HG03060 (cell line): ENCODE results near the gene VPS13D.
"Not testable (repeated sequence)": the region's sequence is repeated elsewhere in the genome, so short reads cannot be mapped to it uniquely, and the experiment has no call there.

Source experiments
- ATAC-seq: cut with Tn5 transposase; IDR thresholded peaks from one replicate; pipeline ENCODE4 v1.9.1; 2021; ENCODE audit warnings: low read depth, moderate number of reproducible peaks; ENCODE audit not compliant: unreplicated experiment

Gene VPS13D

DNA sequence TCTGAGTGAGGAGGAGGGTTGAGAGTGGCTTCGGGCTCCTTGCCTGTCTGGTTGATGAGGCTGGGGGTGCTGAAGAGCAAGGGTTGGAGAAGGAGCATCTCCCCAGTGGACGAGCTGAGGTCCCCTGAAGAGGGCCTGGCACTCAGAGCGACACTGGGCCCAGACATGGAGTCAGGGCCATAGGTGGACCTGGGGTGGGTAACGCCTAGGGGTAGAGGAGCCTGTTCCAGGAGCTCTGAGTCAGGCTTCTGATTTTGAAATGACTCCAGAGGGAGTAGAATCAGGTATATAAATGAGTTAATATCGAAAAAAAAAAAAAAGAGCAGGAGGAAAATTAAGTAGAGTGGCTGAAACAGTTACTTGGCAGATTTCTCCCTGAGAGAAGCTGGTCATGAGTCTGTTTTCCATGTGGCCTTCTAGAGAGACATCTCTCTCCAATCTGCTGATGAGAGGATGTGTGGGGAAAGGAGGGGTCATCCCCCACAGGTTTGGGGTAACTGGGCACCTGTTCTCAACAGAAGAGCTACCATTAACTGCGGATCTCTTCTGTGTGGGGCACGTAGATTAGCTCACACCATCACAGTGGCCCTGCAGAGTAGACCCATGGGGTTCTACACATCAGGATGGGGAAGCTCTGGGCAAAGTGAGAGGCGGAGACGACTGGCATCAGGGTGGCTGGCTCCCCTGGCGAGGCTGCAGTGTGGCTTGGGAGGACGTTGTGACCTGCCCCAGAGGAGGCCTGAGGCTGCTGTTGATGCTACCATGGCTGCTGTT, 272.7 kb downstream of the VPS13D start:
- no peak for ATAC-seq

DNA sequence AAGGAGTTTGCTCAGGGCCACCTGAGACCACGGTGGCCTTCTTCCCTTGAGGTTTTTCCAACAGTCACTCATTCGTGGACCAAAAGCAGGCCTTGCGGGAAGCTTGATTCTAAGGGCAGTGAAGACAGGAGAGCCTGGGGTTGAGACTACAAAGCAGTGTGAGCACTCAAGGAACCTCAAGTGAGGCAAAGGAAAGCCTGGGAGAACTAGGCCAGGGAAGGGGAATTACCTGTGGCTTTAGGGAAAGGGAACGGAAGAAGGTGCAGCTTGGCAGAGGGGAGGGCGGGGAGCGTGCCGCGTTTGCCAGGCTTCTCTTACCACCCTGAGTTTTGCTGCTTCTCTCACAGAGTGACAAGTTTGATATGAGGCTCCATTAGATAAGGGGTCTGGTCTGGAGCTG, 273.9 kb downstream of the VPS13D start:
- no peak for ATAC-seq

DNA sequence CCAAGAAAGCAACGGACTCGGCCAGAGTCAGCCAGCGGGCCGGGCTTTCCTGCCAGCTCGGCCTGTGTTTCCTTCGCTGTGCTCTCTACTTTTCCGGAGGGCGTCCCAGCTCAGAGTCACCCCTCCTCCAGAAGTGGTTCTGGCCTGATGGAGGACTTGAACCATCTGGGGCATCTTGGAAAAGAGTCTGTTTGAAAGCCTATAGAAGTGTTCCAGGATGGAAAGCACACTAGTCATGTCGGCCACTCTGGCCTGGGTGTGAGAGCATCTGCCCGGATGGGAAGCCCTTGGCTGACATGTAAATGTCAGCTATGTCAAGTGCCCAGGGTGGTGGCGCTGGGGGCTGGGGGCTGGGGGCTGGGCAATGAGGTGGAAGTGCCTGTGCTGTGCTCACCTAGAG, 274.8 kb downstream of the VPS13D start:
- no peak for ATAC-seq

DNA sequence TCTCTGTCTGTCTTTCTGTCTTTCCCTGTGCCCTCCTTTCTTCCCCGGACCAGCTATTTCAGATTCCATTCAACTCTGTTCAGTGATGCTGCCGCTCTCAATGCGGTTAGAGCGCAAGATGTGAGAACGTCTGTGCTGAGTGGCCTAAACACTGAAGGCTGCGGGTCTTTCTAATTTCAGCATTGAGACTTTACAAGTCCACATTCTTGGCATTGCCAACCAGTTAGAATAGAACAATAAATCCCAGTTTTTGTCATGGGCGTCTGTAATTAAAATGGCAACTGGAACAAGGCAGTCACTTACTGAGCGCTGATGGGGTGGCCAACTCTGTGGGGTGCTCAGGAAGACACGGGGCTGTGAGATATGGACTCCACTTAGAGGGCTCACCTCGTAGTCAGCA, 275.4 kb downstream of the VPS13D start:
- ATAC-seq = no peak

DNA sequence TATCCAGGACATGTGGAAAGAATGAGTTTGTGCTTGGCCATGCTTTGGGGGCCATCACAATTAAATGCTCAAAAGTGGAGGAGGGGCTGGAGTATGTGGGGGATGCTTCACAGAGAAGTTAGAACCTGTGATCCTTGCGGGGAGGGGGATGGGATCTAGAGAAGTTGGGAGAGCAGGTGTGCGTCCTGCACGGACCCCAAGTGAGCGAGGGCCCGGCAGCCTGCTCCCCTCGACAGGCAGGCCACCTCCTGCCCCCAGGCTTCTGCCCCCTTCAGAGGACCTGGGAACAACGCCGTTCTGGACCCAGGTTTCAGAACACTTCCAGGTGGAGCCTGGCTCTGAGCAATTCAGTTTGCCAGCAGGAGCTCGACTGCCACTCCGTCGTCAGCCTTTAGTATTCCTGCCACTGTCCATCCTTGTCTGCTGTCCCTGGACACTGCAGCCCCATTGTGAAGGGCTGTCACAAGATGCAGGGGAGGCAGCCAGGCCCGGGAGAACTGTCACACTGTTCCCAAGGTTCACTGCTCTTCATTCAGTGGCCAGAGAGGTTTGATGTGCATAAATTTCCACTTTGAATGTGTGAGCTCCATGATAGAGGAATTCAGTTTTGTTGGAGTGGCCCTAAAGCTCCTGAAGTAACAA, 275.9 kb downstream of the VPS13D start:
- no peak for ATAC-seq

DNA sequence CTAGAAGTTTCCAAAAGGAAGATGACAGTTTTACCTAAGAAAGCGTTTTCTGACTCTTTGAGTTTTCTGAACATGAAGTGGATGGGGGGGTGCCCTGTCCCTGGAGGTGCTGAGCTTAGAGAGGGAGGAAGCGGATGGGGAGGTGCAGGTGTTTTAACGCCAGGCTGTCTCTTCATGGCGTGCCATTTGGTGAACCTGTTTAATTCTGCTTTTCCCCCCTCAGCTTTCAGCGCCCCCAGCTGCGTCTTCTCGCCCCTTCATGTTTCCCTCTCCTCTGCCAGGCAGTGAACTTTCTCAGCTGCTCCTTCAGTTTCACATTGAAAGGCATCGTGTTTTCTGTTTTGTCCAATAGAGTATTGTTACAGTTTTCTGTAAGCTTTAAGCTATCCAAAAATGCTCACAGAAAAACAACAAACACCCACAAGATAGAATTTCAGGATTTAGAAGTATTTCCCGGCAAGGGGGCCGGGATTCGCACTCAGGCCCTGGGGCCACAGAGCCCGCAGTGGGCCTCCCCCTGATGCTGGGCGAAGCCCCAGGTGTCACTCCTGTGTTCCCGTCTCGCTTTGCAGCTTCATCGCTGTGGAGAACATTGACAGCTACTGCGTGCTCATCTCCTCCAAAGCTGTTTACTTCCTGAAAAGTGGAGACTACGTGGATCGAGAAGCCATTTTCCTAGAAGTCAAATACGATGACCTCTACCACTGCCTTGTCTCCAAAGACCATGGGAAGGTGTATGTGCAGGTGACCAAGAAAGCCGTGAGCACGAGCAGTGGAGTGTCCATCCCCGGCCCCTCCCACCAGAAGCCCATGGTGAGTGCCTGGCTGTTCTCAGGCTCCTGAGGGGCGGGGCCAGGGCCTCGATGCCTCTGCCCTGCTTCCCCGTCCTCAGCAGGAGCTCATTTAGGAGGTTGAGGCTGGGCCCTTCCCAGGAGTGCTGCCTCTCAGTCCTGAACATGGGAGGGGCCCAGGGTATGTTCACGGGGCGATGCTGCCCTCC, 276.8 kb downstream of the VPS13D start:
- ATAC-seq = no peak

DNA sequence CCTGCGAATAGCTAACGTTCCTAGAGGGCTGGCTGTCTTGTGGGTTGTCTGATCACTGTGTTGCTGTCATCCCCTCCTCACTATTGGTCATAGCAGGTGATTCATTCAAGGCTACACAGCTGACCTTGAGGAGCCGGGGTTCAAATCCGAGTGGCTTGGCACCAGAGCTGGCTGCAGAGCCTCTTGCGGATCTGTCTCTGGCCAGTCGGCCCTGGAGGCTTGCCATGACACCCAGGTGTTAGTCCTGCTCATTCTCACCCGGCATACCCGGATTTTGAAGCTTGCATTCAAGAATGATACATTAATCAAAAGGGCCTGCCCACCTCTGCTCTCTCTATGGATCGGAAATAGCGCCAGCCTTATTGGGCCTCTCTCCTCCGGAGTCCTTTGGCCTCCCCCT, 277.8 kb downstream of the VPS13D start:
- ATAC-seq = no peak

DNA sequence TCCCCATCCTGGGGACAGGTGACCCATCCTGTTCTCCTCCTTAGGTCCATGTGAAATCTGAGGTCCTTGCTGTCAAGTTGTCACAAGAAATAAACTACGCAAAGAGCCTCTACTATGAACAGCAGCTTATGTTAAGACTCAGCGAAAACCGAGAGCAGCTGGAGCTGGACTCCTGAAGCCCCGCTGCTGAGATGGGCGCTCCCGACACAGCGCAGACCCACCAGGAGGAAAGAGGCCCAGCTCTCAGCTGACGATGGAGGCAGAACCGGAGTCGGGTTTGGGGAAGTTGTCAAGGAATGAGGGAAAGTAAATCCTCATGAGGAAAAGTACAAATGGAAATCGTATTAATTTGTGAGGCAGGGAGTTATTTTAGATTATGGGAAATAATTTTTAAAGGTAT, 279.0 kb downstream of the VPS13D start:
- no peak for ATAC-seq

DNA sequence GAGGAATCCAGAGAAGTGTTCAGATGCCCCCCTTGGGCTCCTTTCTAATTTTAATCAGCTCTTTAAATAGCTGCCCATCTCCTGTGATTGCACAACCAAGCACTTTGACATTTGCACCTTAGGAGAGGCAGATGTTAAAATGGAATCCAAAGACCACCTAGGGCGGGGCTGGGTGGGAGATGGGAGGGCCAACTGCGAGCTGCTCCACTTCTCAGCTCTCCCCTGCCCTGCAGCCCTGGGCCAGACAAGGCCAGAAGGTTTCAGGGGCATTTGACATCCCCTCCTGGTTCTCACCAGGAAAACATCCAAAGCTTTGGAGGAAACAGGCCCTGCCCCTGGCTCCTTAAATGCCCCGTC, 281.3 kb downstream of the VPS13D start:
- ATAC-seq = no peak

DNA sequence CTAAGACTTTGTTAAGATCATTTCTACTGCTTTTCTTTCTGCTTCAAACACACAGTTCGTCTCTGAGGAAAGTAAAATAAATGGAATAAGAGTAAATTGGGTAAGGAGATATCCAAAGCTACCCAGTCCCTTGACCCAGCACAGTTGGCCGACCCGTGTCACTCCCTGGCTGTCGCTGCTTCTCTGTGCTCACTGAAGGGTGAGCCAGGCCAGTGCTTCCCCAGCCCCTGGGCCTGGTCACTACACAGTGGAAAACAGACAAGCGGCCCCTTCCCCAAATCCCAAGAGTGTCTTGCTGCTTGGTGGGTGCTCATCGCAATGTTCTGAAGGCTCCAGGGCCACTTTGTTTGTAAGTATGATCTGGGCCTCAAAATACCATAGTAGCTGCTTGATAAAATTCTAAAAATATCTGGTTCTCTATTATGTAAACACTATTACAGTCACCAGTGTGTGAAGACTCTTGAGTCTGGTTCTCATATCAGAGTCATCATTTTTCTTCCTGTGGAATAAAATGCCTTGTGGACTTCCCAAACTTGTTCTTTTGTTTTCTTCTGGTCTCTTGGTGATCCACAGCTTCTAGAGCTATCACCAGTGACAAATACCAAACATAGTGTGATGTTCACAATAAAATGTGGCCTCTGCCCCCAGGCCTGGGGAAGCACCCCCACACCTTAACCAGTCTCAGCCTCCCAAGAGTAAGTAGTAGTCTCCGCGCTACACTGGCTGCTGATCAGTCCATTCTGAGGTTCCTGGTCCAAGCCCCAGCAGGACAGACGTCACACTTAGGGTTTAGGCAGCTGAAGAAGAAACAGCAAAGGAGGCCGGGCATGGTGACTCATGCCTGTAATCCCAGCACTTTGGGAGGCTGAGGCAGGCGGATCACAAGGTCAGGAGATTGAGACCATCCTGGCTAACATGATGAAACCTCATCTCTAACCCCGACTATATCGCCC, 282.0 kb downstream of the VPS13D start:
- ATAC-seq = no peak

DNA sequence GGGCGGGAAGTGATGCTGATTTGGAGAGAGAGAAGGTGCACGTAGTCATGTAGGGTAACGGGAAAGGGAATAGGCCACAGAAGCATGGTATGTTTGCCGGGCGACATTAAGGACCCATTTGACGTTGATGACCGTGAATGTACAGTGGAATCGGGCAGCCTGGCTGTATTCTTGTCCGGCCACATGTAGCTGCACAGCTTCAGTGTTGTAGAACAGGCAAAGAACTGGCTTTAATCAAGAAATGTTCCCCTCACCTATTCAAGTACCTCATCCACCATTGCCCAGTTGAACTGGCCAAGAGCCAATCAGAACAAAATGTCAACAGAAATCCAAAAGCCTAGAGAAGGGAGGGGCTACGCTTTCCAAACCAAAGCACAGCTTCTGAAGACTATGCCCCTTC, 283.4 kb downstream of the VPS13D start:
- no peak for ATAC-seq

DNA sequence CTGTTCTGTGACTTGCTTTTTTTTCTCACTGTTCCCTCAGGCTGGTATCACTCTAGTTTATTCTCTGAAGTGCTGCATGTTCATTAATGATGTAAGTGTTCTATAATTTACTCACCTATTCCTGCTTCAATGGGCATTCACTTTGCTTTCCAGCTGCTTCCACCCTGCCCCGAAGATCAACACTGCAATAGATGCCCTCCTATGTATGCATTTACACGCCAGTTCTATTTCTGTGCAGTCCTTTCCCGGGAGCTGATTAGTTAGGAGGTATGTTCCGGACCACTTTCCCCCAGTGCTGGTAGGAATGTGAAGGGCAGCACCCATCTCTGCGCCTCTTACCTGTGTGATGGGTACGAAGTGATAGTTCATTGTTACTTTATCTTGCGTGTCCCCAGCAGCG, 284.8 kb downstream of the VPS13D start:
- ATAC-seq = no peak

DNA sequence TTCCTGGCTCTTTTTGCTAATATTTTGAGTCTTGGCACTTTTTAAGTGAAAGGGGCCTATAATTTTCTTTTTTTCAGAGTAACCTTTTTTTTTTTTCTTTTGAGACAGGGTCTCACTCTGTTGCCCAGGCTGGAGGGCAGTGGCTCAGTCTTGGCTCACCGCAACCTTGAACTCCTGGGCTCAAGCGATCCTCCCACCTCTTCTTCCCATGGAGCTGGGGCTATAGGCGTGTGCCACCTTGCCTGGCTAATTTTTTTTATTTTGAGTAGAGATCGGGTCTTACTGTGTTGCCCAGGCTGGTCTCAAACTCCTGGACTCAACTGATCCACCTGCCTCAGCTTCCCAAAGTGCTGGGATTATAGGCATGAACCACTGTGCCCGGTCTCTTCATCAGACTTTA, 285.4 kb downstream of the VPS13D start:
- no peak for ATAC-seq

DNA sequence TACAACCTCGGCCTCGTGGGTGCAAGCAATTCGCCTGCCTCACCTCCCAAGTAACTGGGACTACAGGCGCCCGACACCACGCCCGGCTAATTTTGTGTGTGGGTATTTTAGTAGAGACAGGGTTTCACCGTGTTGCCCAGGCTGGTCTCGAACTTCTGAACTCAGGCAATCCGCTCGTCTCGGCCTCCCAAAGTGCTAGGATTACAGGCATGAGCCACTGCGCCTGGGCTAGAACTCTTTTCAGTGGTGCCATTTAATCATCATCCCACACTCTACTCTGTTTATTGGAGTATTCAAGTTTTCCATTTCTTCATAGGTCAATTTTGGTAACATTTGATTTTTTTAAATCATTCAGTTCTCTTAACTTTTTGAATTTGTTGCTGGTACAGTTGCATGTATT, 286.9 kb downstream of the VPS13D start:
- ATAC-seq = no peak

DNA sequence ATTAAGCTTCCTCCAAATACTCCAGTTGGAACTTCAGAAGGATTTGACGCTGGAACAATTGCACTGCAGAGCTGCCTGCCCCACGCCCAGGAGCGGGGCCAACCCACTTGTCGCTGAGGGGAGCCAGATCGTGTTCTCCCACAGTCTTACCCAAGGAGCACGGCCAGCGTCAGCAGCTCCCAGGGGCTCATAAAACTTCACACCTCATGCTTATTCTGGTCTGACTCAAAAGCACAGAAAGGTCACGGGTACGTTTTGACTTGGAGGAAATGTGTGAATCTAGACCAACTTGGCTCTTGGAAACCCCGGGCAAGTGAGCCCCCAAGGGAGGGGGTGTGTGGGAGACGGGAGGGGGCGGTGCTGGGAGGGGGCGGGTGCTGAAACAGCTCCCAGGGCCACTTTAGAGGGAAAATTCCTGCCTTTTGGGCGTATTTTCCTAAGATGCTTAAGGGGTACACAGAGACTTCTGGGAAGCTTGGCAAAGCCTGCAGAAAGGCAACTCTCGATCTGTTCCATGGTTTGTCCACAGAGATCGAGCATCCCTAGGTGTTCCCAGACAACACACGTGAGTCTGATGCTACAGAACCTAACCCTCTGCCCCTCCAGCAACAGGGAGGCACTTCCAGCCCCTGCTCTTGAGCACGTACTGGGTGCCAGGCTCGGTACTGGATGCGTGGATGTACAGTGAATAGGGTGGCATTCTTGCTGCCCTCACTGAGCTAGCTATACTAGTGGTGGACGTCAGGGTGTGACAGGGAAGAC, 289.3 kb downstream of the VPS13D start:
- ATAC-seq = no peak

DNA sequence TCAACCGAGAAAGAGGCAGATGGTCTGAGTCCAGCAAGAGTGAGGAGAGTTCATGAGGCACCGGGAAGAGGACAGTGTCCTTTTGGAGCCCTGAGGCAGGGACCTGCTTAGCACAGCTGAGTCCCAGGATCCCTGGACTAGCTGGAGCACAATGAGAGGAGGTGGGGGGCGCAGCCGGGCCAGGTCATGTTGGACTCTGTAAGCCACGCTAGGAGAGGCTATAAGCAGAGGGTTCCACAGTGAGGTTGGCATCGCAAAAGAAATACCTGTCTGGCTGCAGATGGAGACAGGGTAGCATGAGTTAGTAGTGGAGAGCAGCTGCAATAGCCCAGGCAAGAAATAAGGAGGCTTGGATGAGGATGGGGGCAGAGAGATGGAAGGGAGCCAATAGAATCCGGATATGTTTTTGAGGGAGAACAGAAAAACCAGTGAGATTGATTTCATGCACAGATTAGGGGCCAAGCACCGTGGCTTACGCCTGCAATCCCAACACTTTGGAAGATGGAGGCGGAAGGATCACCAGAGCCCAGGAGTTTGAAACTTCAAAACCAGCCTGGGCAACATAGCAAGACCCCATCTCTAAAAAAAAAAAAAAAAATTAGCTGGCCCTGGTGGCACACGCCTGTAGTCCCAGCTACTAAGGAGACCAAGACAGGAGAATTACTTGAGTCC, 290.0 kb downstream of the VPS13D start:
- ATAC-seq = no peak

DNA sequence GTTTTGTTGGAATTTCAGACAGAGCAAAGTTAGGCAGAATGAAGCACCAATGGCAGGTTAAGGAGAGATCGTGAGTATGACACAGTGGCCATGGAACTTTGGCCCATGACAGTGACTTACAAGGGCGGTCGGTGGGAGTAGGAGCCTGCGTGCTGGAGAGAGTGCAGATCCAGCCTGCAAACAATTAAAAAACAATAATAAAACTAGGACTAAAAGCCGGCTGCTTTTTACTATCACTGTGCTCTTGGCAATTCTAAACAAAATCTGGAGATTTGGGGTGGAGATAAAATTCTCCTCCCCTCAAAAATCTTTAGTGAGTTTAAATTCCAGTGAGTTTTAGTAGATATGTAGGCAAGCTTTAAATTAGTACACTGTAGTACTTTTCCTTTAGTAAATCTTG, 291.3 kb downstream of the VPS13D start:
- no peak for ATAC-seq

DNA sequence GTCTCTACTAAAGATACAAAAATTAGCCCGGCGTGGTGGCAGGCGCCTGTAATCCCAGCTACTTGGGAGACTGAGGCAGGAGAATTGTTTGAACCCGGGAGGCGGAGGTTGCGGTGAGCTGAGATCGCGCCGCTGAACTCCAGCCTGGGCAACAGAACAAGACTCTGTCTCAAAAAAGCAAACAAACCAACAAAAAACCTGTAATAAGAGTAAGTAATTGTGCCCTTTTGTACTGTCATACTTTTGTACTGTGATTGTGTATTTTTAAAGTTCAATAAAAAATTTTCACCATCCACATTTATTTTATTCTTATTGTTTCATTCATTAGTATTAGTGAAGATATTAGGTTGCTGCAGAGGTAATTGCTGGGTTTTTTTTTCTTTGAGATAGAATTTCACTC, 292.9 kb downstream of the VPS13D start:
- ATAC-seq = not testable (repeated sequence)

DNA sequence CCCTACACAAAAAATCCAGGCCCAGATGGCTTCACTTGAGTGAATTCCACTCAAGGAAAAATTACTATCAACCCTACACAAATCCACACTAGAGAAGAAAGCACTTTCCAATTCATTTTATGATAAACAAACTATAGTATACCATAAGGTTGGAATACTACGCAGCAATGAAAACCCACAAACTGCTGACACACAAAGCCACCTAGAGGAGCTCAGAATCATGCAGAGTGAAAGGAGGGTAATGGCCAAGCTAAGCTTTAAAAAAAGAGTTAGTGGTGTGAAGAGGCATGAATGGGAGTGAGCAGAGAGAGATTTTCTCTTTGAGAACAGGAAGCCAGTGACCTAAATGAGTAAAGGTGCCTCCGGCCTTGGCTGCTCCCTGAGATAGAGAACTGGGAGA, 294.4 kb downstream of the VPS13D start:
- no peak for ATAC-seq
